CD4-positive, alpha-beta T cell treated with Interleukin-2 at 100 ng/mL for 4 hours (primary cell): ENCODE measurements around the gene DOCK7.
"Not testable (repeated sequence)": the region's sequence is repeated elsewhere in the genome, so short reads cannot be mapped to it uniquely, and the experiment has no call there.

Source experiments
- DNase-seq: peaks from one replicate; pipeline ENCODE4 v3.0.0-alpha.2; 2020; ENCODE audit warnings: low spot score

Gene DOCK7

GRCh38 chr1:62694479-62694878 lies 6.3 kb upstream of the DOCK7 start:
- DNase-seq: not testable (repeated sequence)

DNA sequence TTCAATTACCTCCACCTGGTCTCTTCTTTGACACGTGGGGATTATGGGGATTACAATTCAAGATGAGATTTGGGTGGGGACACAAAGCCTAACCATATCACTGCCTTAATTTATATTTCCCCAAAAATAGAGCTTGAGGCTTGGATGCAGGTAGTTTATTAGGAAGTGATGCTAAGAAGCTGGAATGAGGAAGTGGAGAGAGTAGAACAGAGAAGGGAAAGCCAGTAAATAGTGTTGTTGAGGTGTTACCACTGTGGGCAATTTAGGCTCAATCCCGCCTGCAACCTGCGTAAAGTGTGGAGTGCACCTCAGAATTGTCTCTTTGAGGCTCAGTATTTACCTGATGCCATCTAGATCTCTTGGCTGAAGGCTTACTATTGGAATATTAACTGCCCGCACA lies 4.9 kb upstream of the DOCK7 start:
- no peak for DNase-seq

DNA sequence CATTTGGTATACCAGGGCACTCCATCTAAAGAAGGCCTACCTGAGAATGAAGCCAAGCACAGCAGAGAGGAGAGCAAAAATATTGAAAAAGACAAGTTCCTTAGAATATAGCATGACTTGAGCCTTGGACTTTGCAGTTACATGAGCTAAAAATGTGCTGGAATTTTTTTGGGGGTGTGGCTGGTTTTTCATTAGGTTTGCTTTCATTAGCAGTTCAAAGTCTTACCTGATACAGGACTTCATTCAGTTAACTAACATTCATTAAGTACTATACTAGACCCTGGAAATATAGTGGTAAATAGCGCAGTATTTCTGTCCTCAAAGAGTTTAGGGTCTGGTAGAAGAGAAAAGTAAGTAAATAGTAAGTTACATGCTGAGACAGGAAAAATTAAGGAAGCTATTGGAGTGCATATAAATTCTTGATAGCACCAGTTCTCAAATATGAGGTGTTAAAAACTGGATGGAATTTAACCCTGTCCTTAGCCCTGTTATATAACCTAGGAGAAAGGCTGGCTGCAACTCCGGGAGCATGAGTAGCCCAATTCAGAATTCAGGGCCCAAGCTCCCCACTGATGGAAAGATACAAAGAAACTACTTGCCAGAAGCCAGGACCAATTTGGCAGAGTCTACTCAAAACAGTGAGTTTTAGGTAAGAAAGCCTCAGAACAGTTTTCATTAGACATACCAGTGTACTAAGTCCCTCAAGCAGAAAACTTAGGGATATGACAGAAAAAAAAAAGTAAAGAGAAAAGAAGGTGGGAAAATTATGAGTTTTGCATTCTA lies 3.1 kb upstream of the DOCK7 start:
- DNase-seq: no peak

DNA sequence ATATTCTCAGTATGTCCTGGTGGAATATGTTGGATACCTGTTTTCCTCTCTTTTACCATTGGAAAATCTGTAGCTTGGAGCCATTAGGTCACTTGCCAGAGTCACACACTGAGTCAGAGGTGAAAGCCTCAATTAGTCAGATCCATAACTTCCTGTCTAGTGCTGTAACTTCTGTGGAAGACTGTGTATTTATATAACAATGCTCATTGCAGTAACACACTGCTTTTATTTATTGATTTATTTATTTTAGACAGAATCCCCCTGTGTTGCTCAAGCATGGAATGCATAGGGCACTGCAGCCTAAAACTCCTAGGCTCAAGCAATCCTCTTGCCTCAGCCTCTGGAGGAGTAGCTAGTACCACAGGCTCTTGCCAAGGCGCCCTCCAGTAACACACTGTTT lies 1.3 kb upstream of the DOCK7 start:
- peak; percentile 10 for DNase-seq

DNA sequence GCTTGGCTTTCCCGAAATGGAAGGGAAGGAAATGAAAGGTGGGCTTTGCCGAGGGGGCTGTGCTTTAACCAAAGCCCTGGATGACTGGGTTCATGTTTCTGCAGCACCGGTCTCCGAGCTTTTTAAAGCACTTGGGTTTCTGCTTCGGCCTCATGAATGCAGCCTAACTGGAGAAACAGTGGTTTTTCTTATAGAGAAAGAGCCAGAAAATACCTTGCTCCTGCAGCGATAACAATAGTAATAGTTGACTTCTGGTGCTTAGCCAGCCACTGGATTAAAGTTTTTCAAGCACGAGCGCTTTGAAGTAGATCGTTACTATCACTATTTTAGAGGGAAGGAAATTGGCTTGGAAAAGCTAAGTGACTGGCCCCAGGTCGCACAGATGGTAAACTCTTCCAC lies 500 bp upstream of the DOCK7 start:
- DNase-seq: no peak

- peak; percentile 13 for DNase-seq
Measured at GRCh38 chr1:62687421-62687902, 724 bp downstream of the DOCK7 start.

DNA sequence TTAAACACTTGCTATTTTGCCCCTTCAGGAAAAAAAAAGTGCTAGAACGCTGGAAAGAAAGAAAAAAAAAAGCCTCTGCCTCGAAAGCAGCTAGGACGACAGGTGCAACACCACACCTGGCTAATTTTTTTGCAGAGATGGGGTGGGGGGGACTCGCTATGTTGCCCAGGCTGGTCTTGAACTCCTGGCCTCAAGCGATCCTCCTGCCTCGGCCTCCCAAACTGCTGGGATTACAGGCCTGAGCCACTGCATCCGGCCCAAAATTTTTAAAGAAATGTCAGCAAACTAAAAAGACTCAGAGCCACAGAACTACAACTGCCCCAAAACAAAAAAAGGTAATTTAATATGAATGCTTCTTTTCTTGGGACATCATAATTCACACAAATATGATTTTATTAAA lies 1.4 kb downstream of the DOCK7 start:
- no peak for DNase-seq

DNA sequence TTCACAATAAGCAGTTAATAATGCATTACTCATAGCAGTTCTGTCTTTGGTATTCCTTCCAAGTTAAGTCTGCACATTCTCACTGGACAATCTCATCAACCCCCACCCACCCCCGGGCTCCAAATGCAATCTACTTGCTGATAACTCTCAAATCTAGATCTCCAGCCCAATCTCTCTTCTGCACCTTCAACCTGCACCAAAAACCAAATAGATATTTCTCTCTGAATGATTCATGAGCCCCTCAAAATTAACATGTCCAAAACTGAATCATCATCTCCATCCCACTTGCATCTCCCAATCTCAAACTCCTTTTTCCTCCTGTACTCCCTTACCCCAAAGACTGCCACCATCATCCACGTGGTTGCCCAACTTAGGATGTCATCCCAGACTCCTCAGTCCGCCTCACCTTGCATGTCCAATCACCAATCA lies 2.7 kb downstream of the DOCK7 start:
- no peak for DNase-seq

DNA sequence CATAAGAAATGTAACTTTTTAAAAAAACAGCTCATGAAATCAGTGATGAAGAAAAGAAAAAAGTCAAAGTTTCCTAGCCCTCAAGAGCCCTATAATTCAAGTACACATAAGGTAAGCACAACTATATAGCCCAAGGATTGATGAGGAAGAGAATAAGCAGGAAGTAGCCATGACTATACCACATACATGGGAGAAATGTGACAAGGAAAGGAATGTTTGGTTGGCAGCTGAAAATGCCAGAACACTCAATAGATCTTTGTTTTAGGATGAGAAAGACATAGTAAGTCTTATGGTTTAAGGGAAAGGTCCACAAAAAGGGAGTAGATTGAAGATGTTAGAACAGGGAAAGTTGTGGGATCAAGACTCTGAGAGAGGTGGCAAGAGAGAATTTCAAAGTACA lies 5.7 kb downstream of the DOCK7 start:
- DNase-seq: no peak

DNA sequence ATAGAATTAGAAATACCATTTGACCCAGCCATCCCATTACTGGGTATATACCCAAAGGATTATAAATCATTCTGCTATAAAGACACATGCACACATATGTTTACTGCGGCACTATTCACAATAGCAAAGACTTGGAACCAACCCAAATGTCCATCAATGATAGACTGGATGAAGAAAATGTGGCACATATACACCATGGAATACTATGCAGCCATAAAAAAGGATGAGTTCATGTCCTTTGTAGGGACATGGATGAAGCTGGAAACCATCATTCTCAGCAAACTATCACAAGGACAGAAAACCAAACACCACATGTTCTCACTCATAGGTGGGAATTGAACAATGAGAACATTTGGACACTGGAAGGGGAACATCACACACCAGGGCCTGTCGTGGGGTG lies 7.2 kb downstream of the DOCK7 start:
- not testable (repeated sequence) for DNase-seq

DNA sequence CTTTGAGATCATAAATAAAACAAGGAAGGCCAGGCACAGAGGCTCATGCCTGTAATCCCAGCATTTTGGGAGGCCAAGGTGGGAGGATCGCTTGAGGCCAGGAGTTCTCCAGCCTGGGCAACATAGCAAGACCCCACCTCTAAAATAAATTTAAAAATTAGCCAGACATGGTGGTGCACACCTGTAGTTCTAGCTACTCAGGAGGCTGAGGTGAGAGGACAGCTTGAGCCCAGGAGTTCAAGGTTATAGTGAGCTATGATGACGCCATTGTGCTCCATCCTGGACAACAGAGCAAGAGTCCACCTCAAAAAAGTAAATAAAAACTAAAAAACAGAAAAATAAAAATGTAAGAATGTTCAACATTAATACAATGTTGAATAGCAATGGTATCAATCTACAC lies 10.4 kb downstream of the DOCK7 start:
- not testable (repeated sequence) for DNase-seq

DNA sequence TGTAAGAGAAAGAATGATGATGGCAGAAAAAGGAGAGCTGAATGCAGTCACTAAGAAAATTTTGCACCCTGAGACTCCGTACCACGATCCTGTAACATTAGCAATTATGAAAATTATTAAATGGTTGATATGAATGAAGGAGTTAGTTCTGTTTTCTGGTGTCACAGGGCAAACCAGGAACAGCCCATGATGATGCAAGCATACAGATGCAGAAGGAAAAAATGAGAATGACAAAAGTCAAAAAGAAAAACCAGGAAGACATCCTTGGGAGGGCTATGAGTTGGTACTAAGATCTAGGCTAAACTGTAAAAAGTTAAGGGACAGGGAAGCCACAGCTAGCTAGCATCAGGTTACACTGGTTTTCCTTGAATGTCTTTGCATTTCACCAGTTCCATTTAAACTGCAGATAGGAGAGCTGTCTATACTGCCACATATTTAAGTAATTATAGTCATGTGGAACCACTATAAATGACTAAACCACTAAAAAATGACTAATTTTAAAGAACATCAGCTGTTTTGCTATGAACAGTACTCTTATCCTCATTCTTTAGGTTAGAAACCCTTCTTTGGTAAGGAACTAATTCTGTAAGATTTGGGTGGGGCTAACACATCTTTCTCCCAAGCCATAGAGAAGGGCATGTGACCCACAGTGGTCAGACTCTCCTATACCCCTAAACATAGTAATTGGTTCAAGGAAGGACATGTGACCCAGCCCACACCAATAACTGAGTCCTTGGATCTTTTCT lies 11.4 kb downstream of the DOCK7 start:
- no peak for DNase-seq

GRCh38 chr1:62673629-62674028 lies 14.6 kb downstream of the DOCK7 start:
- no peak for DNase-seq

DNA sequence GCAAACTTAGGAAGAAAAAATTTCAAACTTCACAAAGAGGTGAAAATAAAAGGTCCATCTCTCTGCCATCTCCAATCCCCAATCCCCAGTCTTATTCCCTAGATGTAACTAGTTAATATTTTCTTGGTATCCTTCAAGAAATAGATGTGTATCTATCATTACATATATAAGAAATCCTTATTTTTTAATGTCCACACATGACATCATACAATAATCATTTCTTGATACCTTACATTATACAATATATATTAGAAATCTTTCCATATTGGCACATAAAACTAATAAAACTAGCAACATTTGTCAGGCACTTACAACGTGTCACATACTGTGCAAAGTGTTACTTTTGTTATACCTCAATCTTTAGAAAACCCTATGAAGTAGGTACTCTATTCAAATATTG lies 16.2 kb downstream of the DOCK7 start:
- DNase-seq: no peak

DNA sequence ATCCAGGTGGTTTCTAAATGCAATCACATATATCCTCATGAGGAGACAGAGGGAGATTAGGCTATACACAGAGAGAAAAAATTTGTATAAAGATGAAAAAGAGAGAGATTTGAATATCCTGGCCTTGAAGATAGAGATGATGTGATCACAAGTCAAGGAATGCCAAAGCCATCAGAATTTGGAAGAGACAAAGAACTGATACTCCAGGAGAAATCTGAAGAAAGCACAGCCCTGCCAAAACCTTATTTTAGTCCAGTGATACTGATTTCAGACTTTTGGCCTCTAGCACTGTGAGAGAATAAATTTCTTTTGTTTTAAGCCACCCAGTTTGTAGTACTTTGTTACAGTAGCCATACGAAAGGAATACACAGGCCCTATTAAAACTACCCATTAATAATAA lies 33.4 kb downstream of the DOCK7 start:
- no peak for DNase-seq

- no peak for DNase-seq
Measured at GRCh38 chr1:62652387-62652786, 35.8 kb downstream of the DOCK7 start.

DNA sequence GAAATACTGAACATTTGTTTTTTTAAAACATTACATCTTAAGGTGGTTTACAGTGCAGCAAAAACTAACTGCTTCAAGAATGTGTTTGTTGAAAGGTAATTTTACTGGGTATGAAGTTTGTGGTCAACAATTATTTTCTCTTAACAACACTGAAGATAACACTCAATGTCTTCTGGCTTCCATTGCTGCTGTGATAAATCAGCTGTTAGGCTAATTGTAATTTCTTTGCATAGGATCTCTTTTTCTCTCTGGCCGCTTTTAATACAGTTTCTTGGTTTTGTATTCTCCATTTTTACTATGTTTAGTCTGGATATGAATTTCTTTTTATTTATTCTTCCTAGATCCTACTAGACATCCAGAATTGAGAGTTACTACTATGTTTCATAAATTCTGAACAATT lies 44.9 kb downstream of the DOCK7 start:
- DNase-seq: no peak

- no peak for DNase-seq
Measured at GRCh38 chr1:62637392-62638105, 50.6 kb downstream of the DOCK7 start.

DNA sequence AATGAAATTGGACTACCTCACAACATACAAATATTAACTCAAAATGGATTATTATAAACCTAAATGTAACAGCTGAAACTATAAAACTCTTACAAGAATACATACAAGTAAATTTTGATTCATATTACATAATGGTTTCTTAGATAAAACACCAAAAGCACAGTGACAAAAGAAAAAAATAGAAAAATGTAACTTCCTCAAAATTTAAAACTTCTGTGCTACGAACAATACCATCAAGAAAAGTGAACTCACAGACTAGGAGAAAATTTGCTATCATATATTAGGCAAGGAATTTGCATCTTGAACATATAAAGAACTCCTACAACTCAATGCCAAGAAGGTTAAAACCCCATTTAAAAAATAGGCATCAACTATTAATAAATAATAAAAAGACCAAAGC lies 59.7 kb downstream of the DOCK7 start:
- no peak for DNase-seq

- no peak for DNase-seq
Measured at GRCh38 chr1:62625415-62625814, 62.8 kb downstream of the DOCK7 start.

- no peak for DNase-seq
Measured at GRCh38 chr1:62621907-62622306, 66.3 kb downstream of the DOCK7 start.

DNA sequence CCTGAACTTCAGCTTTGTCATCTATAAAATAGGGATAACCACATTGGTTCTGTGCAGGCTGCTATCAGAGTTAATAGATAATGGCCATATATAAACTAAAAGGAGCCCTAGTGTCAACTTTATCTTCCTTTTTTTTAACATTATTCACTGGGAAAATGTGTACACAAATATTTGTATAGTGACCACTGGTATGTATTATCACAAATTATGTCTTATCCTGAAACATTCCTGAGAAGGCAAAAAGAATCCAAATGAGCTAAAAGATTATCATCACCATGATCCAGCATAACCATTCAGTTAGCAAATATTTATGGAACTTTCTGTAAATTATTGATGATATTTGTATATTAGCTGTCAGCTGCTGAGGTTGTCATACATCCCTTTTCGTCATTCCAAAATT lies 74.3 kb downstream of the DOCK7 start:
- no peak for DNase-seq

- no peak for DNase-seq
Measured at GRCh38 chr1:62613325-62613727, 74.9 kb downstream of the DOCK7 start.
